Measurements from ENCODE around the gene MAP3K12.

Gene MAP3K12

DNA sequence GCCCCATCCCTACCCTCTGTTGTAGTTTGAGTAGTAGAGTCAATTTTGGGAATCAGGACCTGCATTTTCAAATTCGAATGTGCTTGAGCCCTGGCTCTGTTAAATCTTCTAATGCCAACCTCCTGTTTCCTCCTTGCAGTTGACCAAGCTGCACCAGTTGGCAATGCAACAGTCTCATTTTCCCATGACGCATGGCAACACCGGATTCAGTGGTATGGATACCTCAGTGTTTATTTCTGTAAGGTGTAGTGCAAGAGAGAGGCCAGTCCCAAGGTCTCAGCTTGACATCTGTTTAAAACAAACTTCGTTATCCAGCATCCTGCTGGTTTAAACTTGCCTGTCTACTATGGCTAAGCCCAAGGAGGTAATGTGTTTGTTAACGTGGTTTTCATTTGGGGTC, 32.2 kb downstream of the MAP3K12 start:
- no peak for DNase-seq (ENCODE audit: extremely low spot score)
- no peak for TF ChIP-seq CTCF (IDR thresholded peaks at IDR 0.05; ENCODE audit: control extremely low read depth, extremely low read depth, low read depth, missing control alignments)
- ChIA-PET CTCF (interaction anchor here (0.9 to 1.6 kb wide), 2 partner anchors 14 to 115 kb away, joined by 3 read pairs; no protein-coding TSS in a partner anchor), POLR2A (interaction anchor here (2.0 kb wide), 1 partner anchor 9 kb away, joined by 8 read pairs; no protein-coding TSS in a partner anchor)

GRCh38 chr12:53466640-53467039, 32.6 kb downstream of the MAP3K12 start:
- ChIA-PET POLR2A (interaction anchor here (2.0 kb wide), 1 partner anchor 10 kb away, joined by 8 read pairs; no protein-coding TSS in a partner anchor), CTCF (interaction anchor here (3.4 kb wide), 1 partner anchor 9 kb away, joined by 22 read pairs; no protein-coding TSS in a partner anchor)
- DNase-seq (ENCODE audit: extremely low spot score) = no peak
- TF ChIP-seq CTCF (IDR thresholded peaks at IDR 0.05; ENCODE audit: control extremely low read depth, extremely low read depth, low read depth, missing control alignments) = no peak

DNA sequence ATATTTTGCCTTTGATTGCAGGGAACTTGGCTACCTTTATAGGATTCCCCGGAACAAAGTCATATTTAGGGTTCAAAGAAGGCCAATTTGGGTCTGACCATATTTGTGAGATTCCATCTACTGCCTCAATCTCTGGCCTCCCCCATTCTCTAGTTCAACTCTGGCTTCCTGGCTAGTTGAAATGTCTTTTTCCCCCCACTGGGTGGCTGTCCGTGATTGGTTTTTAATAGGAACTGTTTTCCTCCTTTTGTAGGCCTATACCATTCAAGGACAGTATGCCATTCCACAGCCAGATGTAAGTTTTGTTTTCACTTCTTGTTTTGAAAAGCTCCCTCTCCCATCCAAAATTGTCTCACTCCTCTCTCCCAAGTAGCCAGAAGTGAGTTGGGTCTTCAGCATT, 33.6 kb downstream of the MAP3K12 start:
- ChIA-PET POLR2A (no interaction called here), CTCF (interaction anchor here (3.4 kb wide), 1 partner anchor 10 kb away, joined by 22 read pairs; no protein-coding TSS in a partner anchor)
- DNase-seq (ENCODE audit: extremely low spot score) = no peak
- no peak for TF ChIP-seq CTCF (IDR thresholded peaks at IDR 0.05; ENCODE audit: control extremely low read depth, extremely low read depth, low read depth, missing control alignments)

DNA sequence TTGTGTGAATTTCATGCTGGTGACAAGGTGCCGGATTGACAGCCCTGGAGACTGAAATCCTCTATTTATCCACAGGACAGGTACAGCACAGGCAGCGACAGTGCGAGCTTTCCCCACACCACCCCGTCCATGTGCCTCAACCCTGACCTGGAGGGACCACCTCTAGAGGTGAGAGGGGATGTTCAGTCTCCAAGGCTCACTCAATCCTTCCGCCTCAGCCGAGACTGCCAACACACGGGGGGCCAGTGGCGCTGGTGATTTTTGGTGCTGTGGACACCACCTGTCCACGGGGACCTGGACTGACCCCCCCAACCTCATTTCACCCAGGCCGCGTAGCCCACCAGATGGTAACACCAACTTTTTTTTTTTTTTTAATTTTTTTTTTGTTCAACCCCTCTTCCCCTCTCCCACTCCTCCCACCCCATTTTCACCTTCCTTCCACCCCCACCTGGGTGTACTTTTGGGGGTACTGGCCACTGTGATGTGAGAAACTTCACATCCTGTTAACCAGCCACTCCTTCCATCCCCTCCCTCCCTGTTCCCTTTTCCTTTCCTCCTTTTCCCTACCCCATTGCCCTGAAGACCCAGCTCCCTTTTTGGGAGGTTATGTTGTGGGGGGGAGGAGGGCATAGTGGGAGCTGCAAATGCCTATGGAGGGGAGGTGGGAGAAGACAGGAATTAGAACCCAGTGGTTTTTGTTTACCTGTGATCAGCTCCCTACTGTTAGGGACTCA, 34.4 kb downstream of the MAP3K12 start:
- CTCF ChIA-PET = interaction anchor here (0.7 to 3.4 kb wide), 6 partner anchors 10 to 44 kb away, joined by 3 to 22 read pairs (median 3); no protein-coding TSS in a partner anchor
- POLR2A ChIA-PET = interaction anchor here (0.6 to 1.2 kb wide), 5 partner anchors 9 to 251 kb away, joined by 3 to 4 read pairs (median 3); no protein-coding TSS in a partner anchor
- DNase-seq (ENCODE audit: extremely low spot score) = no peak
- TF ChIP-seq CTCF (IDR thresholded peaks at IDR 0.05; ENCODE audit: control extremely low read depth, extremely low read depth, low read depth, missing control alignments) = no peak

GRCh38 chr12:53463802-53464560, 35.3 kb downstream of the MAP3K12 start:
- TF ChIP-seq CTCF (IDR thresholded peaks at IDR 0.05; ENCODE audit: control extremely low read depth, extremely low read depth, low read depth, missing control alignments) = no peak
- DNase-seq (ENCODE audit: extremely low spot score) = no peak
- ChIA-PET POLR2A (interaction anchor here (0.6 to 1.2 kb wide), 5 partner anchors 8 to 250 kb away, joined by 3 to 4 read pairs (median 3); no protein-coding TSS in a partner anchor), CTCF (interaction anchor here (0.7 to 3.4 kb wide), 6 partner anchors 9 to 45 kb away, joined by 3 to 22 read pairs (median 3); no protein-coding TSS in a partner anchor)

GRCh38 chr12:53462935-53463334, 36.3 kb downstream of the MAP3K12 start:
- CTCF ChIA-PET = interaction anchor here (1.0 to 3.4 kb wide), 2 partner anchors 12 to 110 kb away, joined by 3 to 22 read pairs; no protein-coding TSS in a partner anchor
- POLR2A ChIA-PET = no interaction called here
- no peak for DNase-seq (ENCODE audit: extremely low spot score)
- TF ChIP-seq CTCF (IDR thresholded peaks at IDR 0.05; ENCODE audit: control extremely low read depth, extremely low read depth, low read depth, missing control alignments) = no peak
